Hepatocyte (in vitro differentiated cells): ENCODE measurements around the gene HCN1. TPM values are rescaled to one million over a fixed set of nuclear protein-coding genes. Genes with fewer than 3 reads are reported as not detected.

Experiments
- DNase-seq: peaks from one replicate; pipeline ENCODE4 v3.0.0-alpha.2; 2016; ENCODE audit warnings: low spot score
- H2AFZ ChIP-seq: fragments of 200-600 bp; sonication (generic); 2 replicates; pipeline ENCODE4 v1.6.0; 2016; ENCODE audit warnings: antibody characterized with exemption, mild to moderate bottlenecking
- H3K27ac ChIP-seq: fragments of 200-600 bp; sonication (generic); 2 replicates; pipeline ENCODE4 v1.5.1; 2016; ENCODE audit warnings: mild to moderate bottlenecking
- H3K27me3 ChIP-seq: fragments of 200-600 bp; sonication (generic); 2 replicates; pipeline ENCODE4 v1.6.1; 2016
- H3K36me3 ChIP-seq: fragments of 200-600 bp; sonication (generic); replicated peaks from 2 replicates; pipeline ENCODE4 v1.5.1; 2016; ENCODE audit warnings: low read depth; ENCODE audit not compliant: insufficient read depth
- H3K4me1 ChIP-seq: fragments of 200-600 bp; sonication (generic); 2 replicates; pipeline ENCODE4 v1.5.1; 2016; ENCODE audit warnings: mild to moderate bottlenecking, moderate library complexity; ENCODE audit not compliant: insufficient read depth
- H3K4me2 ChIP-seq: fragments of 200-600 bp; sonication (generic); 2 replicates; pipeline ENCODE4 v1.6.0; 2016
- H3K4me3 ChIP-seq: fragments of 200-600 bp; sonication (generic); 2 replicates; pipeline ENCODE4 v1.5.1; 2016; ENCODE audit warnings: mild to moderate bottlenecking
- H3K79me2 ChIP-seq: fragments of 200-600 bp; sonication (generic); 2 replicates; pipeline ENCODE4 v1.6.0; 2017; ENCODE audit warnings: mild to moderate bottlenecking
- H3K9me2 ChIP-seq: fragments of 200-600 bp; sonication (generic); replicated peaks from 2 replicates; pipeline ENCODE4 v1.6.0; 2017; ENCODE audit warnings: mild to moderate bottlenecking; ENCODE audit not compliant: insufficient read depth
- H3K9me3 ChIP-seq: fragments of 200-600 bp; sonication (generic); 2 replicates; pipeline ENCODE4 v1.5.1; 2016; ENCODE audit warnings: low read depth, mild to moderate bottlenecking
- H4K20me1 ChIP-seq: fragments of 200-600 bp; sonication (generic); 2 replicates; pipeline ENCODE4 v1.6.0; 2016; ENCODE audit warnings: mild to moderate bottlenecking; ENCODE audit not compliant: insufficient read depth, poor library complexity, severe bottlenecking
- EZH2 ChIP-seq: fragments of 200-600 bp; sonication (generic); IDR thresholded peaks from 2 replicates; pipeline ENCODE4 v1.6.1; 2016; ENCODE audit warnings: antibody characterized with exemption, mild to moderate bottlenecking, borderline replicate concordance
- EZH2phosphoT487 ChIP-seq: fragments of 200-600 bp; sonication (generic); IDR thresholded peaks from one replicate; pipeline ENCODE4 v1.6.1; 2018; ENCODE audit warnings: antibody characterized with exemption, mild to moderate bottlenecking, low read depth, moderate library complexity; ENCODE audit not compliant: unreplicated experiment, severe bottlenecking
- WGBS: methylation state at CpG from one replicate; pipeline ENCODE4 v1.1.6; 2016; ENCODE audit warnings: low lambda C conversion rate; ENCODE audit errors: missing lambda C conversion rate; 5-methylcytosine and 5-hydroxymethylcytosine counted together
- polyA plus RNA-seq: library from polyadenylated mRNA; unstranded; fragments of >200 nt; fragmentation: Nextera tagmentation; extraction: Ambion mirVana; gene quantifications from 2 replicates; pipeline ENCODE4 v1.2.1, GENCODE V29; 2016
- total RNA-seq: library from RNA; depleted of rRNA; stranded (reverse); fragments of >200 nt; gene quantifications from 2 replicates; pipeline ENCODE4 v1.2.3, GENCODE V29; 2014
- TF ChIP-seq, protein P1 (sequence below): fragments of 200-600 bp; sonication (generic); IDR thresholded peaks from 2 replicates; pipeline ENCODE4 v1.5.1; 2016; ENCODE audit warnings: antibody characterized with exemption, mild to moderate bottlenecking; ENCODE audit not compliant: poor library complexity

Gene HCN1
- total and polyA plus RNA-seq, 2 experiments from 2014 or later, result 0.57 TPM; not detected in 1

DNA sequence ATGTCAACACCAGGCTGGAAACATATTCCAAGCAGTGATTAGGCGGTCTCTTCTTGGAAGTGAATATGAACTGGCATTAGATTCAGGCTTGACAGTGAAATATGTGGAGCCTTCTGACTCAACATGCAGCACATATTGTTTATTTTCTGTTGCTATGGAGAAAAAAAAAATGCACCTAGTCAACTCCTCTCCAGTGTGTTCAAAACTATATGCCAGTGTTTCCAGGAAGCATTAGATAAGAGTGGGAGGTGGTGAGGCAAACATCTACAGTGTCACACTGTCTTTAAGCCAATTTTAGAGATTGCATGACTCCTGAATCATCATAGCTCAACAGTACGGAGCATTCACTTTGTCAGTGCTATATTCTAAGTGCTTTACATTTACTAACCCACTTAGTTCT is 117.9 kb downstream of the HCN1 start:
- Histone ChIP-seq H2AFZ (no peak overlapping the region), H3K4me1 (no peaks in the 10 kb centered on the region), H3K9me3 (no peaks in the 10 kb centered on the region), H3K27me3 (no peaks in the 10 kb centered on the region), H3K79me2 (no peaks in the 10 kb centered on the region), H3K4me3 (no peak overlapping the region), H4K20me1 (no peaks in the 10 kb centered on the region), H3K9me2 (no peaks in the 10 kb centered on the region), H3K4me2 (no peak overlapping the region), H3K27ac (no peak overlapping the region), H3K36me3 (no peaks in the 10 kb centered on the region)
- 74% methylated on average over 2 of the region's 2 CpGs for WGBS
- no peak for TF ChIP-seq EZH2phosphoT487
- TF ChIP-seq, protein P1, sequence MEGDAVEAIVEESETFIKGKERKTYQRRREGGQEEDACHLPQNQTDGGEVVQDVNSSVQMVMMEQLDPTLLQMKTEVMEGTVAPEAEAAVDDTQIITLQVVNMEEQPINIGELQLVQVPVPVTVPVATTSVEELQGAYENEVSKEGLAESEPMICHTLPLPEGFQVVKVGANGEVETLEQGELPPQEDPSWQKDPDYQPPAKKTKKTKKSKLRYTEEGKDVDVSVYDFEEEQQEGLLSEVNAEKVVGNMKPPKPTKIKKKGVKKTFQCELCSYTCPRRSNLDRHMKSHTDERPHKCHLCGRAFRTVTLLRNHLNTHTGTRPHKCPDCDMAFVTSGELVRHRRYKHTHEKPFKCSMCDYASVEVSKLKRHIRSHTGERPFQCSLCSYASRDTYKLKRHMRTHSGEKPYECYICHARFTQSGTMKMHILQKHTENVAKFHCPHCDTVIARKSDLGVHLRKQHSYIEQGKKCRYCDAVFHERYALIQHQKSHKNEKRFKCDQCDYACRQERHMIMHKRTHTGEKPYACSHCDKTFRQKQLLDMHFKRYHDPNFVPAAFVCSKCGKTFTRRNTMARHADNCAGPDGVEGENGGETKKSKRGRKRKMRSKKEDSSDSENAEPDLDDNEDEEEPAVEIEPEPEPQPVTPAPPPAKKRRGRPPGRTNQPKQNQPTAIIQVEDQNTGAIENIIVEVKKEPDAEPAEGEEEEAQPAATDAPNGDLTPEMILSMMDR, result no peak
- no peak for TF ChIP-seq EZH2
- DNase-seq, result peak; percentile 5

DNA sequence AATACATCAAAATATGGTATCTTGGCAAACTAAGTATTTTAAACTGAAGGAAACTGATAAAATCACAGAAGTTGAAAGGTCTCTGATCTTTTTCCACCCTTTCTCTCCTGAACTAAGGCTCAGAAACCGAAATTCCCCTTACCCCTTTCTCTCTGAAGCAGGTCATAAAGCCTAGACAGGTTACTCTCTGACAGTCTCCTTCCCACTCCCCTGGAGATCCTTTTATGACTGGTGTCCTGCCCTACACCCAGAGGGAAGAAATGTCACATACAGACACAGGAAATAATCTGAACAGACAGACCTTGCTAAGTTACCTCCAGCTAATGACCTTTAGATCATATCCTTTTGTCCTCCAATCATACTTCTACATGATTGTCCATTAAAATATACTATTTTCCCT is 127.4 kb downstream of the HCN1 start:
- no peaks in the 10 kb centered on the region for H3K36me3 ChIP-seq
- no peak overlapping the region for H2AFZ ChIP-seq
- H3K9me2 ChIP-seq, result no peaks in the 10 kb centered on the region
- no peaks in the 10 kb centered on the region for H4K20me1 ChIP-seq
- DNase-seq, result no peak
- H3K4me2 ChIP-seq, result no peak overlapping the region
- H3K79me2 ChIP-seq, result no peaks in the 10 kb centered on the region
- TF ChIP-seq, protein P1, result no peak
- no peak for TF ChIP-seq EZH2phosphoT487
- TF ChIP-seq EZH2, result no peak
- no peaks in the 10 kb centered on the region for H3K9me3 ChIP-seq
- H3K27ac ChIP-seq, result no peak overlapping the region
- WGBS, result 30% methylated on average over 1 of the region's 1 CpG
- no peaks in the 10 kb centered on the region for H3K27me3 ChIP-seq
- H3K4me3 ChIP-seq, result no peak overlapping the region
- no peaks in the 10 kb centered on the region for H3K4me1 ChIP-seq

DNA sequence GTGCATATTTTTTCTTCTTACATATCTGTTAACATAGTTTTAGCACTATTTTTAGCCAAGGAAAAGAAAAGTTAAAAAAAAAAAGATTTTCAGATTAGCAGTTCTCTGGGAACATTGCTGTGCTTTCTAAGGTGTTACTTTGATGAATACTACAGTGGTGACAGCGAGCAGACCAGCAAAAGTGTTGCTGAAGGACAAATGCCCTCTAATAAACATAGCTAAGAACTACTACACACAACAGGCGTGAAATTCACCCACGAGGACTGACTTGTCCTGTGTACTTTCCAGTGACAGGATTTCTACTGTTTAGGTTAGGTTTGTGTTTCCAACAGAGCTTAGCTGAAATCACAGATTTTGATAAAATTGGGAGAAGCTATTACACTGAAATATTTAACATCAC is 153.8 kb downstream of the HCN1 start:
- H3K4me3 ChIP-seq, result no peak overlapping the region
- no peaks in the 10 kb centered on the region for H3K9me2 ChIP-seq
- H3K36me3 ChIP-seq, result no peaks in the 10 kb centered on the region
- 40% methylated on average over 3 of the region's 3 CpGs for WGBS
- H3K27me3 ChIP-seq, result no peaks in the 10 kb centered on the region
- no peak overlapping the region for H3K4me2 ChIP-seq
- TF ChIP-seq, protein P1, result no peak
- no peak for TF ChIP-seq EZH2phosphoT487
- no peak for TF ChIP-seq EZH2
- H3K79me2 ChIP-seq, result no peaks in the 10 kb centered on the region
- H3K27ac ChIP-seq, result no peak overlapping the region
- no peaks in the 10 kb centered on the region for H3K9me3 ChIP-seq
- no peak overlapping the region for H2AFZ ChIP-seq
- no peaks in the 10 kb centered on the region for H3K4me1 ChIP-seq
- DNase-seq, result no peak
- no peaks in the 10 kb centered on the region for H4K20me1 ChIP-seq

DNA sequence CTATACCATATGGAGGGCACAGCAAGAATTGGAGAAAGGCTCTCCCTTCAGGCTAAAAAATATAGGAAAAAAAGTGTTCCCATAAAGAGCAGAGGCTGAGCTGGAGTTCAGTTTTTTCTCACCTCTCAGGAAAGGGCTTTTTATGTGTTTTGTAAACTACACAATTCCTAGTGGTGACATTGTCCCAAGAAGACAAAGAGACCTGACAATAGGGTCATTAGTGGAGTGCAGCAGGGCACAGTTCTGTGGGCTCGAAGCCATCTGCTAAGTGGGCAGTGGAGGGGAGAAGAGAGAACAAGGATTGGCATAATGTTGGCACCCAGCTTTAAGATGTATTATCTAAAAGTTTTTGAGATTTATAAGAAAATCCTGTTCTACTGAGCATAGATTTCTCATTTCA is 162.5 kb downstream of the HCN1 start:
- WGBS, result 86% methylated on average over 1 of the region's 1 CpG
- no peaks in the 10 kb centered on the region for H3K9me3 ChIP-seq
- no peaks in the 10 kb centered on the region for H3K79me2 ChIP-seq
- no peak overlapping the region for H3K4me3 ChIP-seq
- H3K27ac ChIP-seq, result no peak overlapping the region
- no peak overlapping the region for H2AFZ ChIP-seq
- no peaks in the 10 kb centered on the region for H4K20me1 ChIP-seq
- no peak overlapping the region for H3K4me2 ChIP-seq
- H3K9me2 ChIP-seq, result no peaks in the 10 kb centered on the region
- no peaks in the 10 kb centered on the region for H3K27me3 ChIP-seq
- no peak for DNase-seq
- no peak for TF ChIP-seq EZH2phosphoT487
- H3K36me3 ChIP-seq, result no peaks in the 10 kb centered on the region
- no peaks in the 10 kb centered on the region for H3K4me1 ChIP-seq
